CD4-positive, alpha-beta T cell (primary cell): ENCODE data around the gene TUB. TPM values are rescaled to one million over a fixed set of nuclear protein-coding genes. Genes with fewer than 3 reads are reported as not detected.

Source experiments
- ATAC-seq: fragments of 200-7000 bp; cut with Tn5 transposase; one replicate; pipeline ENCODE4 v1.10.0; 2022; ENCODE audit warnings: mild to moderate bottlenecking; ENCODE audit not compliant: poor library complexity
- CTCF ChIA-PET: fragments of 350-600 bp; sonication (Branson Sonifier 250); formaldehyde crosslinking; loops from one replicate; lab custom pipeline; 2021; ENCODE audit warnings: antibody characterized with exemption, inconsistent platforms; lab: Charles Lee
- POLR2A ChIA-PET: fragments of 350-600 bp; sonication (Branson Sonifier 250); formaldehyde crosslinking; loops from one replicate; lab custom pipeline; 2021; ENCODE audit warnings: antibody characterized with exemption, inconsistent platforms; lab: Charles Lee
- DNase-seq, 14 experiments: peaks; one replicate each; pipeline ENCODE4 v3.0.0-alpha.2; 2013 to 2020; ENCODE audit warnings: mixed read lengths in 2 of 14
- H3K27ac ChIP-seq, 2 donors: one replicate each; pipeline versions ENCODE4 v1.5.1 to v1.7.0; 2013; ENCODE audit warnings: low read length in 2 of 2, low read depth in 1 of 2, mild to moderate bottlenecking in 1 of 2
- H3K27me3 ChIP-seq, 2 experiments: 1 replicate in 1 of 2; 2 replicates in 1 of 2; pipeline versions ENCODE4 v1.6.1 to v1.7.0; 2013; ENCODE audit warnings: low read length in 2 of 2, control low read depth in 1 of 2, mild to moderate bottlenecking in 1 of 2, moderate library complexity in 1 of 2; ENCODE audit not compliant: insufficient read depth in 2 of 2, control insufficient read depth in 1 of 2
- H3K36me3 ChIP-seq: one replicate; pipeline ENCODE4 v1.6.1; 2013; ENCODE audit warnings: low read length, control low read depth; ENCODE audit not compliant: insufficient read depth
- H3K4me1 ChIP-seq: one replicate; pipeline ENCODE4 v1.6.1; 2013; ENCODE audit warnings: low read length, control low read depth; ENCODE audit not compliant: insufficient read depth
- H3K4me3 ChIP-seq: one replicate; pipeline ENCODE4 v1.5.1; 2013; ENCODE audit warnings: mild to moderate bottlenecking, low read length, moderate library complexity
- H3K9me3 ChIP-seq, 2 experiments: 1 replicate in 1 of 2; 2 replicates in 1 of 2; pipeline versions ENCODE4 v1.6.1 to v1.7.0; 2013; ENCODE audit warnings: low read length in 2 of 2, mild to moderate bottlenecking in 2 of 2, control low read depth in 1 of 2, moderate library complexity in 1 of 2; ENCODE audit not compliant: control insufficient read depth in 1 of 2, insufficient read depth in 1 of 2
- H3K27ac Mint-ChIP-seq: one replicate; pipeline ENCODE4 v1.8.0; 2020; ENCODE audit warnings: mixed read lengths
- H3K27me3 Mint-ChIP-seq: one replicate; pipeline ENCODE4 v1.8.0; 2021; ENCODE audit warnings: mixed read lengths
- H3K36me3 Mint-ChIP-seq: one replicate; pipeline ENCODE4 v1.8.0; 2021; ENCODE audit warnings: low read depth, mixed read lengths
- H3K4me1 Mint-ChIP-seq: one replicate; pipeline ENCODE4 v1.8.0; 2021; ENCODE audit warnings: low read depth, mixed read lengths
- H3K4me3 Mint-ChIP-seq: one replicate; pipeline ENCODE4 v1.8.0; 2020; ENCODE audit warnings: mild to moderate bottlenecking, mixed read lengths
- H3K9me3 Mint-ChIP-seq: one replicate; pipeline ENCODE4 v1.8.0; 2020; ENCODE audit warnings: mixed read lengths
- intact Hi-C, 2 experiments: fragments of 100-400 bp; cut with DNase I in 1 of 2; cut with micrococcal nuclease in 1 of 2; formaldehyde crosslinking; loops; one replicate each; pipeline versions ENCODE4 v1.15.1 to v1.9.0; 2023 to 2025; cut with DNase I, micrococcal nuclease
- total RNA-seq, 174 experiments: library from RNA in 2 of 174; stranded (reverse) in 2 of 174; gene quantifications; one replicate each; pipeline ENCODE4 v1.2.3 and lab custom pipeline; 2021 to 2026
- TF ChIP-seq, protein P1 (sequence below): fragments of 200-600 bp; IDR thresholded peaks from one replicate; pipeline ENCODE4 v1.8.0; 2022; ENCODE audit warnings: antibody characterized with exemption, mild to moderate bottlenecking

TUB gene
- total RNA-seq, 2 experiments from 2014 or later: 0.08 TPM; not detected in 1

DNA sequence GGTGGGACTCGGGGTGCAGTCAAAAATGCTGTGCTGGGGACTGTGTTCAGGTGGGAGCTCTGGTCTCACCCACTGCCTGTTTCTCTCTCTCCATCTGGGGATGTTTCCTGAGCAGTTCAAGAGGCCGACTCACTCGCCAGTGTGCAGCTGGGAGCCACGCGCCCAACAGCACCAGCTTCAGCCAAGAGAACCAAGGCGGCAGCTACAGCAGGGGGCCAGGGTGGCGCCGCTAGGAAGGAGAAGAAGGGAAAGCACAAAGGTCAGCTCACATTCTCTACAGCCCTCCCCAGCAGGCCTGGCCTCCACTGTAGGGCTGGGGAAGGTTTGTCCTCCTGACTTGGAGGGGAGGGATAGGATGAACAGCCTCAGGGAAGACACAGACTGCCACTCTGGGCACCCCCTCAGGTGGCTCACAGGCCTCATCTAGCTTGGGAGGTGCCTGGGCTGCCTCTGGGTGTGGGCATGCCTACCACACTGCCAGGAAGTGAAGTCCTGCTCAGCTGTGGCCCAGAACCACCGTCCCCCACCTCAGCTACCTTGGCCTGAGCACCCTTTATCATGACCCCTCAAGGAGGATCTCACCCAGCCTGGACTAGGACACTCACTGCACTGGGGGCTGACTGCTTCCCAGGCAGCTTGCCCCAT is 13.0 kb downstream of the TUB start:
- H3K4me3 ChIP-seq: no peak overlapping the region
- Mint-ChIP-seq H3K4me3 (no peak overlapping the region), H3K27ac (no peak overlapping the region), H3K27me3 (no peaks in the 10 kb centered on the region), H3K4me1 (peaks cover 5% of the 10 kb centered on the region), H3K36me3 (no peaks in the 10 kb centered on the region), H3K9me3 (no peaks in the 10 kb centered on the region)
- H3K27me3 ChIP-seq: no peaks in the 10 kb centered on the region
- H3K36me3 ChIP-seq: no peaks in the 10 kb centered on the region
- no peaks in the 10 kb centered on the region for H3K4me1 ChIP-seq
- no peak overlapping the region for H3K27ac ChIP-seq
- POLR2A ChIA-PET: no interaction called here
- TF ChIP-seq, protein P1, sequence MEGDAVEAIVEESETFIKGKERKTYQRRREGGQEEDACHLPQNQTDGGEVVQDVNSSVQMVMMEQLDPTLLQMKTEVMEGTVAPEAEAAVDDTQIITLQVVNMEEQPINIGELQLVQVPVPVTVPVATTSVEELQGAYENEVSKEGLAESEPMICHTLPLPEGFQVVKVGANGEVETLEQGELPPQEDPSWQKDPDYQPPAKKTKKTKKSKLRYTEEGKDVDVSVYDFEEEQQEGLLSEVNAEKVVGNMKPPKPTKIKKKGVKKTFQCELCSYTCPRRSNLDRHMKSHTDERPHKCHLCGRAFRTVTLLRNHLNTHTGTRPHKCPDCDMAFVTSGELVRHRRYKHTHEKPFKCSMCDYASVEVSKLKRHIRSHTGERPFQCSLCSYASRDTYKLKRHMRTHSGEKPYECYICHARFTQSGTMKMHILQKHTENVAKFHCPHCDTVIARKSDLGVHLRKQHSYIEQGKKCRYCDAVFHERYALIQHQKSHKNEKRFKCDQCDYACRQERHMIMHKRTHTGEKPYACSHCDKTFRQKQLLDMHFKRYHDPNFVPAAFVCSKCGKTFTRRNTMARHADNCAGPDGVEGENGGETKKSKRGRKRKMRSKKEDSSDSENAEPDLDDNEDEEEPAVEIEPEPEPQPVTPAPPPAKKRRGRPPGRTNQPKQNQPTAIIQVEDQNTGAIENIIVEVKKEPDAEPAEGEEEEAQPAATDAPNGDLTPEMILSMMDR: no peak
- peaks cover 0 to 4% of the 10 kb centered on the region in 2 experiments for H3K9me3 ChIP-seq
- intact Hi-C loops: no loop called here
- no peak for DNase-seq
- no peak for ATAC-seq
- CTCF ChIA-PET: no interaction called here

DNA sequence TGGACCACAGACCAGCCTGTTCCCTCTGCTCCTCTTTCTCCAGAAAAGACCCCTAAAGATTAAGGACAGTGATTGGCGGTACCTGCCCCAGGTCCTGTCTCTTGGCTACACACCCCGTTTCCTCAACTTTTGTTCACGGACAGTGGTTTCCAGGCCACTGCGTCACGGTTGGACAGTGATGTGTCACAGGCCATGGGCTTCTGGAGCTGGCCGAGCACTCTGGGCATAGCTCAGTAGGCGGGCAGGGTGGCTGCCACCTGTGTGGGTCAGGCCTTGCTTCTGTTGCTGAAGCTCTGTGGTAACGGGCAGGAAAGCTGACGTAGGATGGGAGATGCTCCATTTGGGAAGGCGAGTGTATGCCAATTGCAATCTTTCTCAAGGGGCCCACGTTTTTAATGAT is 13.6 kb downstream of the TUB start:
- H3K27me3 ChIP-seq: no peaks in the 10 kb centered on the region
- TF ChIP-seq, protein P1: no peak
- no peak overlapping the region for H3K4me3 ChIP-seq
- Mint-ChIP-seq H3K4me3 (no peak overlapping the region), H3K4me1 (peaks cover 5% of the 10 kb centered on the region), H3K36me3 (no peaks in the 10 kb centered on the region), H3K27ac (no peak overlapping the region), H3K9me3 (no peaks in the 10 kb centered on the region), H3K27me3 (no peaks in the 10 kb centered on the region)
- CTCF ChIA-PET: no interaction called here
- POLR2A ChIA-PET: no interaction called here
- H3K36me3 ChIP-seq: no peaks in the 10 kb centered on the region
- H3K9me3 ChIP-seq: peaks cover 0 to 4% of the 10 kb centered on the region in 2 experiments
- ATAC-seq: no peak
- no peaks in the 10 kb centered on the region for H3K4me1 ChIP-seq
- H3K27ac ChIP-seq: no peak overlapping the region
- DNase-seq: no peak
- intact Hi-C loops: no loop called here

- H3K4me3 ChIP-seq: no peak overlapping the region
- peaks cover 0 to 4% of the 10 kb centered on the region in 2 experiments for H3K9me3 ChIP-seq
- TF ChIP-seq, protein P1: no peak
- H3K9me3 Mint-ChIP-seq: no peaks in the 10 kb centered on the region
- no peak overlapping the region for H3K27ac ChIP-seq
- CTCF ChIA-PET: interaction anchor here (0.6 kb wide), 1 partner anchor 691 kb away, joined by 3 read pairs; no protein-coding TSS in a partner anchor
- POLR2A ChIA-PET: interaction anchor here (1.4 kb wide), 1 partner anchor 108 kb away, joined by 3 read pairs; the partner anchor contains the start of gene EIF3F
- no peaks in the 10 kb centered on the region for H3K36me3 ChIP-seq
- no peaks in the 10 kb centered on the region for H3K36me3 Mint-ChIP-seq
- intact Hi-C loops: no loop called here
- no peak overlapping the region for H3K27ac Mint-ChIP-seq
- H3K4me1 ChIP-seq: no peaks in the 10 kb centered on the region
- no peak for ATAC-seq
- no peaks in the 10 kb centered on the region for H3K27me3 Mint-ChIP-seq
- no peak for DNase-seq
- peaks cover 5% of the 10 kb centered on the region for H3K4me1 Mint-ChIP-seq
- no peak overlapping the region for H3K4me3 Mint-ChIP-seq
- H3K27me3 ChIP-seq: no peaks in the 10 kb centered on the region
Measured at GRCh38 chr11:8095371-8095770, 14.4 kb downstream of the TUB start.
